Sigmoid colon (tissue), 7 donors: Measurements from ENCODE around the gene MIDN. TPM values are rescaled to one million over a fixed set of nuclear protein-coding genes. Genes with fewer than 3 reads are reported as not detected.

ENCODE experiments used
- DNase-seq: peaks from one replicate; pipeline ENCODE4 v3.0.0-alpha.2; 2019
- H3K27ac ChIP-seq, 4 donors: fragments of 200-600 bp; sonication (generic); one replicate each; pipeline ENCODE4 v1.5.1; 2016 to 2019; ENCODE audit warnings: mild to moderate bottlenecking in 1 of 4
- H3K27me3 ChIP-seq, 3 donors: fragments of 200-600 bp; sonication (generic); one replicate each; pipeline ENCODE4 v1.5.1; 2019; ENCODE audit warnings: mild to moderate bottlenecking in 1 of 3
- H3K36me3 ChIP-seq, 4 donors: fragments of 200-600 bp; sonication (generic); one replicate each; pipeline ENCODE4 v1.5.1; 2016 to 2019
- H3K4me1 ChIP-seq, 4 donors: fragments of 200-600 bp; sonication (generic); one replicate each; pipeline ENCODE4 v1.5.1; 2017 to 2019
- H3K4me3 ChIP-seq, 4 donors: fragments of 200-600 bp; sonication (generic); one replicate each; pipeline ENCODE4 v1.5.1; 2017 to 2019; ENCODE audit warnings: mild to moderate bottlenecking in 2 of 4, moderate library complexity in 1 of 4
- H3K9me3 ChIP-seq, 4 donors: fragments of 200-600 bp in 3 of 4; sonication (generic) in 3 of 4; one replicate each; pipeline versions ENCODE4 v1.5.1 to v1.6.1; 2013 to 2019
- EP300 ChIP-seq, 4 donors: sonication (generic); formaldehyde crosslinking; IDR thresholded peaks; one replicate each; pipeline ENCODE4 v1.6.1; 2017; ENCODE audit warnings: antibody characterized with exemption in 4 of 4
- POLR2A ChIP-seq, 2 donors: fragments of 450-650 bp; IDR thresholded peaks; one replicate each; pipeline ENCODE4 v1.6.1; 2016; ENCODE audit warnings: antibody characterized with exemption in 2 of 2, mild to moderate bottlenecking in 2 of 2, moderate library complexity in 2 of 2
- POLR2AphosphoS5 ChIP-seq, 4 donors: sonication (generic); formaldehyde crosslinking; IDR thresholded peaks; one replicate each; pipeline ENCODE4 v1.6.1; 2017; ENCODE audit warnings: antibody characterized with exemption in 4 of 4
- WGBS, 2 donors: extraction: QIAGEN DNeasy Blood & Tissue Kit; methylation state at CpG; one replicate each; pipeline ENCODE4 v1.1.7; 2013; 5-methylcytosine and 5-hydroxymethylcytosine counted together
- intact Hi-C: fragments of 100-400 bp; cut with DNase I; formaldehyde crosslinking; loops from one replicate; pipeline ENCODE4 v1.15.1; 2023
- polyA plus RNA-seq, 3 donors: library from polyadenylated mRNA; stranded (reverse); fragments of 200-250 nt; gene quantifications; one replicate each; pipeline ENCODE4 v1.2.3, GENCODE V29; 2013
- total RNA-seq, 4 donors: library from RNA; depleted of rRNA; stranded (reverse); fragments of >200 nt; gene quantifications; one replicate each; pipeline ENCODE4 v1.1.0, GENCODE V29; 2016
- TF ChIP-seq, protein P1 (sequence below), 4 experiments: fragments of 450-650 bp in 3 of 4; fragments of 200-600 bp in 1 of 4; IDR thresholded peaks; one replicate each; pipeline ENCODE4 v1.5.1; 2016 to 2019; ENCODE audit warnings: antibody characterized with exemption in 4 of 4, mild to moderate bottlenecking in 3 of 4, moderate library complexity in 2 of 4
- donor health status: healthy with polysubstance abuse.
- donor health status: Bipolar disorder and iron deficiency.
- donor health status: healthy.

Gene MIDN
- total and polyA plus RNA-seq, 7 donors = 14.6 to 87.0 (median 42.1) TPM

DNA sequence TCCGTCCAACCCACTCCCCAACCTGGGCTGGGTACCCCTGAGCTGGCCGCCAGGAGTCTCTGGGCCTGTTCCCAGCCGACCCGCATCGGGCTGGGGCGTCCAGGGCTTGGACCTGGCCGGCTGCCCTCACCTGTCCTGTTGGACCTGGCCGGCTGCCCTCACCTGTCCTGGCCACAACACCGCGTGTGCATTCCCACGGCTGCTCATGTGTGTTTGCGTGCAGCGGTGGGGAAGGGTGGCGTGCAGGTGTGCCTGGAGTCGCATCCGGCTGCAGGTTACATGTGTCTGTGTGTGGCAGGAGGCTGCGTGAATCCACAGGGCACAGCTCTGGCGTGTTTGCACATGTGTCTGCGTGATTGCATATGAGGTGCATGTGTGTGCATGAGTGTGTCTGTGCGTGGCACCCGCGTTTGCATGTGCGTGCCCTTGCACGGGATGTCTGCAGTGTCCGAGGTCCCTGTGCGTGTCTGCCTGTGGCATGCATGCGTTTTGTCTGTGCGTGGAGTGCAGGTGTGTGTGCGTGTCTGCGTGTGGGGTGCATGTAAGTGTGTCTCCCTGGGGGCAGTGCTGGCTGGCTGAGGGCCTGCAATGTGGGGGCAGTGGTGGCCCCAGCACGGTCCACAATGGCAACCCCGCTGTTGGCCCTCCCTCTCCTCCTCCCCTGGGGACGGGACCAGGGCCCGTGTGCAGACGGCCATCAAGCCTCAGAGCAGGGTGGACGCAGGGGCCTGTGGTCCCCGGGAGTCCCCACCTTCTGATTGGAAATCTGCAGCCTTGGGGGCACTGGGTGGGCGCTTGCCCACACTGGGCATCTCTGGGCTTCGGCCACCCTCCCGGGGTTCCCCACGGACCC, 40.7 kb downstream of the MIDN start:
- Histone ChIP-seq H3K27ac (no peak overlapping the region), H3K36me3 (no peaks in the 10 kb centered on the region), H3K9me3 (no peaks in the 10 kb centered on the region), H3K4me3 (no peak overlapping the region), H3K4me1 (peaks cover 0 to 10% (median 5%) of the 10 kb centered on the region in 4 donors), H3K27me3 (peaks cover 38 to 97% (median 90%) of the 10 kb centered on the region in 3 donors)
- TF ChIP-seq EP300 (IDR thresholded peaks at IDR 0.05) (no peak), POLR2AphosphoS5 (IDR thresholded peaks at IDR 0.05) (no peak), POLR2A (IDR thresholded peaks at IDR 0.05) (no peak)
- TF ChIP-seq, protein P1, sequence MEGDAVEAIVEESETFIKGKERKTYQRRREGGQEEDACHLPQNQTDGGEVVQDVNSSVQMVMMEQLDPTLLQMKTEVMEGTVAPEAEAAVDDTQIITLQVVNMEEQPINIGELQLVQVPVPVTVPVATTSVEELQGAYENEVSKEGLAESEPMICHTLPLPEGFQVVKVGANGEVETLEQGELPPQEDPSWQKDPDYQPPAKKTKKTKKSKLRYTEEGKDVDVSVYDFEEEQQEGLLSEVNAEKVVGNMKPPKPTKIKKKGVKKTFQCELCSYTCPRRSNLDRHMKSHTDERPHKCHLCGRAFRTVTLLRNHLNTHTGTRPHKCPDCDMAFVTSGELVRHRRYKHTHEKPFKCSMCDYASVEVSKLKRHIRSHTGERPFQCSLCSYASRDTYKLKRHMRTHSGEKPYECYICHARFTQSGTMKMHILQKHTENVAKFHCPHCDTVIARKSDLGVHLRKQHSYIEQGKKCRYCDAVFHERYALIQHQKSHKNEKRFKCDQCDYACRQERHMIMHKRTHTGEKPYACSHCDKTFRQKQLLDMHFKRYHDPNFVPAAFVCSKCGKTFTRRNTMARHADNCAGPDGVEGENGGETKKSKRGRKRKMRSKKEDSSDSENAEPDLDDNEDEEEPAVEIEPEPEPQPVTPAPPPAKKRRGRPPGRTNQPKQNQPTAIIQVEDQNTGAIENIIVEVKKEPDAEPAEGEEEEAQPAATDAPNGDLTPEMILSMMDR (IDR thresholded peaks at IDR 0.05) = no peak
- no peak for DNase-seq
- WGBS, 2 donors = 78 to 86% methylated on average over 41 of the region's 41 CpGs
- intact Hi-C loops = no loop called here

DNA sequence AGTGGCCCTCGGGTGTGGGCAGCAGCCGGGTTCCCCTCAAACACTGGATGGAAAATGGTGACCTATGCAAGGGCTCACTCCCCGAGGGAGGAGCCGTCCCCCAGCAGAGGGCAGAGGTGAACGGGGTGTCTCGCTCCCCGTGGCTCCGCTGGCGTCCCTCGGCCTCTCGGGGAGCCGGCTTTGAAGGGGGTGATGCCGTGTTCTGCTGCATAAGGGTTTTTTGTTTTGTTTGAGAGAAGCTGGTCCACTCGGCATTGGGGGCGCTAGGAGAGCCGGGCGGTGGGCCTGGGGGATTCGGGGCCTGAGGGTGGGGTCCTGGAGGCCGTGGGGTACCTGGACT, 41.3 kb downstream of the MIDN start:
- Histone ChIP-seq H3K4me1 (peaks cover 0 to 10% (median 5%) of the 10 kb centered on the region in 4 donors), H3K27ac (no peak overlapping the region), H3K4me3 (no peak overlapping the region), H3K36me3 (no peaks in the 10 kb centered on the region), H3K9me3 (no peaks in the 10 kb centered on the region), H3K27me3 (peaks cover 32 to 97% (median 90%) of the 10 kb centered on the region in 3 donors)
- intact Hi-C loops = no loop called here
- TF ChIP-seq, protein P1 (IDR thresholded peaks at IDR 0.05) = no peak
- no peak for TF ChIP-seq POLR2A (IDR thresholded peaks at IDR 0.05)
- DNase-seq = no peak
- WGBS, 2 donors = 79 to 81% methylated on average over 19 of the region's 19 CpGs

DNA sequence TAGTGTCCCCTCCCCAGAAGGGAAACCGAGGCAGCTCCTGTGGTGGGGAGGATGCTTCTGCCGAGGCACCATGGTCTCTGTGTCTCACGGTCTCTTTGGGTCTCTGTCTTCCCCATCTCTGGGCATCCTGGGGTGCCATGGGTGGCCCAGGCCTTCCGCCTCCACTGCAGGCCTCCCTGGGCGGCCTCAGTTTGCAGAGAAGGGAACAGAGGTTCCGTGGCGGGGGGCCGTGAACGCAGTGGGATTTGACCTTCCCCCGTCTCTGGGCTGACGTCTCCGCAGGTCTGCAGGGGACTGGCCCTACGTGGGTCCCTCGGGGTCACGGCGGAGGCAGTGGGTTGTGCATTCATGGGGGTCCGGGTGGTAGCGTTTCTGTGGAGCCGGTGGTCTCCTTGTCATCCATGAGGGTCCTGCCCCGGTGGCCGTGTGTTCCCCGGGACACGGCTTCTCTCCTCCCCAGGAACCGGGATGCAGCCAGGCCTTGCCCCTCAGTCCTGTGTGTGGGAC, 41.9 kb downstream of the MIDN start:
- H3K27me3 ChIP-seq = peaks cover 32 to 97% (median 90%) of the 10 kb centered on the region in 3 donors
- 85 to 89% methylated on average over 24 of the region's 24 CpGs for WGBS, 2 donors
- intact Hi-C loops = no loop called here
- TF ChIP-seq POLR2A (IDR thresholded peaks at IDR 0.05) (no peak), POLR2AphosphoS5 (IDR thresholded peaks at IDR 0.05) (no peak), EP300 (IDR thresholded peaks at IDR 0.05) (no peak)
- TF ChIP-seq, protein P1 (IDR thresholded peaks at IDR 0.05) = no peak
- no peaks in the 10 kb centered on the region for H3K9me3 ChIP-seq
- no peak overlapping the region for H3K27ac ChIP-seq
- H3K4me3 ChIP-seq = no peak overlapping the region
- no peaks in the 10 kb centered on the region for H3K36me3 ChIP-seq
- no peak for DNase-seq
- peaks cover 0 to 14% (median 7%) of the 10 kb centered on the region in 4 donors for H3K4me1 ChIP-seq

DNA sequence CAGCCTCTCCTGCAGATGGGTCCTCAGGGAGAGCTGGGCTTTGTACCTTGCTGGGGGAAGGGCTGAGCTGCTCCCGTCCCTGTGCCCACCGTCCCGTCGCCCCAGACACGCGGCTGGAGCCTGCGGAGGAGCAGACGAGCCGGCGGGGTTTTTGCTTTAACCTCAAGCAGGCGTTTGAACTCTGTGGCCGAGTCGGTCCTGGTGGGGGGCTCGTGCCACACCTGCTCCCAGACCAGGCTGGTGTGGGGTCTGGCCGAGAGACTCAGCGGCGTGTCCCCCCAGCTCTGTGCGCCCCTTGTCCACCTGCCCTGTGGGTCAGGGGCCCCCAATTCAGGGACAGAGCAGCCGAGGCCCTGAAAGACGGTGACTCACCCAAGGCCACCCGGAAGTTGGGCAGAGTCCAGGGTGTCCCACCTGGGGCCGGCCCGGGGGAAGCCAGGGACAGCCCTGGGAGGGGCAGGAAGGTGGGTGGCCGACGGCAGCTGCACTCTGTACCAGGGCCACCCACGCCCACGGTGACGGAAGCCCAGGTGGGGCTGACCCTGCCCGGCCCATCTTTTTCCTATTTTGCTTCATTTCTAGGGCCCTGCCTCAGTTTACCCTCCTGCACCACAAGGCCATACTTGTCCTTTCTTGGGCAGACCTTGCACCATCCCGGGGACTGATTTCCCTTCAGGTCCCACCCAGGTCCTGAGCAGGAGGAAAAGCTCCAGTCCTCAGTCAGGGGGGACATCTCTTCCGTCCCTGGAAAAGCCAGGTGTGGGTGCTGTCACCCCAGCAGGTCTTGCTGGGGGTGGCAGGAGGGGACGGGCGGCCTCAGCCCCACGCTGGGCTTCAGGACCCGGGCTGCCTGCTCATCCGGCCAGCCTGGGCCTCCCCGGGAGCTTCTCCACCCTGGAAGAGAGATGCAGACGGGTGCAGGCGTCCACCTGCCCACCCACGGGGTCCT, 42.6 kb downstream of the MIDN start:
- no peak for DNase-seq
- intact Hi-C loops = no loop called here
- 35 to 68% methylated on average over 40 of the region's 40 CpGs for WGBS, 2 donors
- peaks cover 0 to 21% (median 10%) of the 10 kb centered on the region in 4 donors for H3K4me1 ChIP-seq
- no peaks in the 10 kb centered on the region for H3K36me3 ChIP-seq
- H3K9me3 ChIP-seq = no peaks in the 10 kb centered on the region
- H3K27me3 ChIP-seq = peaks cover 32 to 100% (median 94%) of the 10 kb centered on the region in 3 donors
- no peak for TF ChIP-seq POLR2A (IDR thresholded peaks at IDR 0.05)
- no peak for TF ChIP-seq EP300 (IDR thresholded peaks at IDR 0.05)
- TF ChIP-seq, protein P1 (IDR thresholded peaks at IDR 0.05) = no peak
- TF ChIP-seq POLR2AphosphoS5 (IDR thresholded peaks at IDR 0.05) = no peak
- H3K4me3 ChIP-seq = no peak overlapping the region
- H3K27ac ChIP-seq = no peak overlapping the region
